Panc1 (cell line): ENCODE measurements around the gene ITPRIP. TPM values are rescaled to one million over a fixed set of nuclear protein-coding genes. Genes with fewer than 3 reads are reported as not detected.

ENCODE experiments used
- ATAC-seq: fragments of 200-7000 bp; cut with Tn5 transposase; 2 replicates; pipeline ENCODE4 v1.9.1; 2020; ENCODE audit warnings: mild to moderate bottlenecking, moderate library complexity
- BruUV-seq: library from RNA; stranded (reverse); fragments of 400-500 nt; replicated peaks from 2 replicates; lab custom pipeline; 2021; lab: Mats Ljungman, UMichigan
- CTCF ChIA-PET: fragments of 300-600 bp; sonication (Branson Sonifier 250); formaldehyde crosslinking; loops from one replicate; lab custom pipeline; 2022; ENCODE audit warnings: antibody characterized with exemption; lab: Charles Lee
- POLR2A ChIA-PET: fragments of 300-600 bp; sonication (Branson Sonifier 250); formaldehyde crosslinking; loops from one replicate; lab custom pipeline; 2022; ENCODE audit warnings: antibody characterized with exemption; lab: Charles Lee
- DNase-seq: peaks from one replicate; pipeline ENCODE4 v3.0.0-alpha.2; 2010; ENCODE audit warnings: low read depth, low spot score
- H3K27ac ChIP-seq: 2 replicates; pipeline ENCODE4 v1.5.1; 2011; ENCODE audit warnings: mild to moderate bottlenecking, low read length, inconsistent platforms
- H3K27me3 ChIP-seq: fragments of 200-500 bp; sonication (Bioruptor generic); 2 replicates; pipeline ENCODE4 v1.6.0; 2014; ENCODE audit warnings: low read length, inconsistent platforms; ENCODE audit not compliant: control insufficient read depth, insufficient read depth
- H3K36me3 ChIP-seq: fragments of 200-500 bp; sonication (Bioruptor generic); 2 replicates; pipeline ENCODE4 v1.5.1; 2014; ENCODE audit warnings: inconsistent platforms, mild to moderate bottlenecking, low read length, moderate library complexity; ENCODE audit not compliant: control insufficient read depth, insufficient read depth
- H3K4me1 ChIP-seq: 2 replicates; pipeline ENCODE4 v1.5.1; 2011; ENCODE audit warnings: inconsistent platforms, mild to moderate bottlenecking, low read length, moderate library complexity; ENCODE audit not compliant: control insufficient read depth, insufficient read depth
- H3K4me3 ChIP-seq, 2 experiments: 2 replicates each; pipeline ENCODE4 v1.5.1; 2011 to 2012; ENCODE audit warnings: low read depth in 2 of 2, low read length in 2 of 2, mild to moderate bottlenecking in 2 of 2, inconsistent platforms in 1 of 2, moderate library complexity in 1 of 2
- H3K9me3 ChIP-seq: fragments of 200-500 bp; sonication (Bioruptor generic); 2 replicates; pipeline ENCODE4 v1.5.1; 2014; ENCODE audit warnings: low read depth, mild to moderate bottlenecking, inconsistent platforms, low read length, moderate library complexity; ENCODE audit not compliant: control insufficient read depth, insufficient read depth
- CTCF ChIP-seq: fragments of 450-650 bp; IDR thresholded peaks from 2 replicates; pipeline ENCODE4 v1.5.1; 2017; ENCODE audit warnings: mild to moderate bottlenecking
- POLR2AphosphoS5 ChIP-seq: IDR thresholded peaks from 2 replicates; pipeline ENCODE4 v1.6.1; 2012; ENCODE audit warnings: mild to moderate bottlenecking, low read depth, low read length, moderate library complexity
- SIN3A ChIP-seq: IDR thresholded peaks from 2 replicates; pipeline ENCODE4 v1.6.1; 2012; ENCODE audit warnings: low read depth, mild to moderate bottlenecking, low read length, moderate library complexity, borderline replicate concordance; ENCODE audit not compliant: insufficient read depth
- TCF7L2 ChIP-seq: IDR thresholded peaks from 2 replicates; pipeline ENCODE4 v1.6.1; 2011; ENCODE audit warnings: mild to moderate bottlenecking, low read depth, low read length, inconsistent platforms
- in situ Hi-C: cut with HindIII; loops from 2 replicates; pipeline ENCODE4 v1.10.0; 2016; ENCODE audit warnings: low sequenced_read_pairs, low pct_unique_long_range_greater_than_20kb
- intact Hi-C: fragments of 100-400 bp; cut with micrococcal nuclease; formaldehyde crosslinking; loops from one replicate; pipeline ENCODE4 v1.10.0; 2022; ENCODE audit not compliant: unreplicated experiment
- total RNA-seq: library from RNA; stranded (reverse); gene quantifications from one replicate; pipeline ENCODE4 v1.2.1, GENCODE V29; 2021; ENCODE audit not compliant: unreplicated experiment
- TF ChIP-seq, protein P1 (sequence below), 2 experiments: IDR thresholded peaks; 2 replicates each; pipeline ENCODE4 v1.6.1; 2011 to 2012; ENCODE audit warnings: low read depth in 2 of 2, control low read depth in 1 of 2, low read length in 1 of 2, mild to moderate bottlenecking in 1 of 2, moderate library complexity in 1 of 2; ENCODE audit not compliant: insufficient read depth in 1 of 2

The ITPRIP gene
- total RNA-seq, 1 experiment from 2014 or later, result 55.0 TPM

- Histone ChIP-seq H3K27ac (no peak overlapping the region), H3K4me1 (no peaks in the 10 kb centered on the region), H3K27me3 (no peaks in the 10 kb centered on the region), H3K36me3 (no peaks in the 10 kb centered on the region), H3K4me3 (no peak overlapping the region), H3K9me3 (no peaks in the 10 kb centered on the region)
- intact Hi-C loops (no loop called here), in situ Hi-C loops (no loop called here)
- CTCF ChIA-PET, result no interaction called here
- DNase-seq (no peak), ATAC-seq (no peak)
- no TSS peak for BruUV-seq
- POLR2A ChIA-PET, result no interaction called here
- TF ChIP-seq CTCF (no peak), TCF7L2 (no peak), POLR2AphosphoS5 (no peak), SIN3A (no peak)
- TF ChIP-seq, protein P1, sequence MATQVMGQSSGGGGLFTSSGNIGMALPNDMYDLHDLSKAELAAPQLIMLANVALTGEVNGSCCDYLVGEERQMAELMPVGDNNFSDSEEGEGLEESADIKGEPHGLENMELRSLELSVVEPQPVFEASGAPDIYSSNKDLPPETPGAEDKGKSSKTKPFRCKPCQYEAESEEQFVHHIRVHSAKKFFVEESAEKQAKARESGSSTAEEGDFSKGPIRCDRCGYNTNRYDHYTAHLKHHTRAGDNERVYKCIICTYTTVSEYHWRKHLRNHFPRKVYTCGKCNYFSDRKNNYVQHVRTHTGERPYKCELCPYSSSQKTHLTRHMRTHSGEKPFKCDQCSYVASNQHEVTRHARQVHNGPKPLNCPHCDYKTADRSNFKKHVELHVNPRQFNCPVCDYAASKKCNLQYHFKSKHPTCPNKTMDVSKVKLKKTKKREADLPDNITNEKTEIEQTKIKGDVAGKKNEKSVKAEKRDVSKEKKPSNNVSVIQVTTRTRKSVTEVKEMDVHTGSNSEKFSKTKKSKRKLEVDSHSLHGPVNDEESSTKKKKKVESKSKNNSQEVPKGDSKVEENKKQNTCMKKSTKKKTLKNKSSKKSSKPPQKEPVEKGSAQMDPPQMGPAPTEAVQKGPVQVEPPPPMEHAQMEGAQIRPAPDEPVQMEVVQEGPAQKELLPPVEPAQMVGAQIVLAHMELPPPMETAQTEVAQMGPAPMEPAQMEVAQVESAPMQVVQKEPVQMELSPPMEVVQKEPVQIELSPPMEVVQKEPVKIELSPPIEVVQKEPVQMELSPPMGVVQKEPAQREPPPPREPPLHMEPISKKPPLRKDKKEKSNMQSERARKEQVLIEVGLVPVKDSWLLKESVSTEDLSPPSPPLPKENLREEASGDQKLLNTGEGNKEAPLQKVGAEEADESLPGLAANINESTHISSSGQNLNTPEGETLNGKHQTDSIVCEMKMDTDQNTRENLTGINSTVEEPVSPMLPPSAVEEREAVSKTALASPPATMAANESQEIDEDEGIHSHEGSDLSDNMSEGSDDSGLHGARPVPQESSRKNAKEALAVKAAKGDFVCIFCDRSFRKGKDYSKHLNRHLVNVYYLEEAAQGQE (IDR thresholded peaks at IDR 0.05; ENCODE audit: insufficient read depth in 1 of 2, low read depth in 2 of 2, low read length in 1 of 2), result no peak
These were observed 53.4 kb downstream of the ITPRIP start for GRCh38 chr10:104284846-104285245.

DNA sequence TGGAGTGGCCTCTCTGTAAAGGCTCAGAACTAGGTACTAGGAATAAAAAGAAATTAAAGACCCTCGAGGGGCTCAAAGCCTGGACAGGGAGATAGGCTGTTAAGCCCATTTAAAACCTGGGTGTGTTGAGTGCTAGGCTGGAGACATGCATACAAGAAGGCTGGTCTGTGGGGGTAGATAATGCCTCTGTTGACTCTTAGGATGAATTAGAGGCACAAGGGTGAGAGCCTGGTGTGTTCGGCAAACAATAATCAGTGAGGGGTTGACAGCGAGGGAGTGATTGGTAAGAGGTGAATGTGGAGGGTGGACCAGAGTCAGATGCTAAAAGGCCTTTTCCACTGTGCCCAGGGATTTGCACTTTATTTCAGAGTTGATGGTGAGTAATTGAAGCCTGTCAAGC, 56.6 kb downstream of the ITPRIP start:
- no peak for ATAC-seq
- in situ Hi-C loops, result no loop called here

More for the DNA sequence above, 56.6 kb downstream of the ITPRIP start:
- no peak for DNase-seq
- no TSS peak for BruUV-seq
- POLR2A ChIA-PET, result no interaction called here
- no peaks in the 10 kb centered on the region for H3K4me1 ChIP-seq
- no peaks in the 10 kb centered on the region for H3K27me3 ChIP-seq
- H3K9me3 ChIP-seq, result no peaks in the 10 kb centered on the region
- no peak overlapping the region for H3K4me3 ChIP-seq
- intact Hi-C loops, result no loop called here
- CTCF ChIA-PET, result no interaction called here
- TF ChIP-seq SIN3A, result no peak
- TF ChIP-seq TCF7L2, result no peak
- no peak for TF ChIP-seq CTCF
- no peak overlapping the region for H3K27ac ChIP-seq
- no peaks in the 10 kb centered on the region for H3K36me3 ChIP-seq
